ENCODE results near the gene PLEKHM1. TPM values are rescaled to one million over a fixed set of nuclear protein-coding genes. Genes with fewer than 3 reads are reported as not detected.

PLEKHM1 gene
- total RNA-seq, 1 donor from 2014 or later = 15.9 TPM

DNA sequence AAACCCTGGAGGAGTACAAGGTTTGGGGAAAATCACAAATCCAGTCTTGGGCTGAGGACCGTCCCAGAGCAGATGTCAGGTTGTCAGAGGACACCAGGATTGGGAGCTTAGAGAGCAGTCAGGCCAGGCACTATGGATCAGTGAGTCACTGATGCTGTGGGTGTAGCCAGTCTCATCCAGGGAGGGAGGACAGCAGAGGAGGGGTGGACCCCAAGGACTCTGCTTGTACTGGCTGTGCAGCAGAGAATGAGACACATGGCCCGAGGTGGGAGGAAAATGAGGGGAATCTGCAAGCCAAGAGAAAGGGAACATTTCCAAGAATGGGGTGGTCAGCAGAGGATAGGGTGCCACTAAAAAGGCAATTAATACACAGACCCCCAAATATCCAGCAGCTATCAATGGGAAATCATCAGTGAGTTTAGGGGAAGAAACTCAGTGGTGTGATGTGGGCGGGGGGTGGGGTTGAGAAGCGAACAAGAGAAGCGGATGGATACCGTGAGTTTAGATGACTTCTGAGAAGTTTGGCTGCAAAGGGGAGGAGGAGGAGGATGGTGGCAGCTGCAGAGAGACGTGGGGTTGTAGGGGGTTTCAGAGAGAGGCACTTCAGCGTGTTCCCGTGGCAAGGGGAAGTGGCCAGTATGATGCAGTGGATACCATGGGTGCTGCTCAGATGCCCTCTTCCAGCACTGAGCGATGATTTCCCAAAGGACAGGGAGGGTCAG lies 101.8 kb downstream of the PLEKHM1 start:
- TF ChIP-seq, protein P1, sequence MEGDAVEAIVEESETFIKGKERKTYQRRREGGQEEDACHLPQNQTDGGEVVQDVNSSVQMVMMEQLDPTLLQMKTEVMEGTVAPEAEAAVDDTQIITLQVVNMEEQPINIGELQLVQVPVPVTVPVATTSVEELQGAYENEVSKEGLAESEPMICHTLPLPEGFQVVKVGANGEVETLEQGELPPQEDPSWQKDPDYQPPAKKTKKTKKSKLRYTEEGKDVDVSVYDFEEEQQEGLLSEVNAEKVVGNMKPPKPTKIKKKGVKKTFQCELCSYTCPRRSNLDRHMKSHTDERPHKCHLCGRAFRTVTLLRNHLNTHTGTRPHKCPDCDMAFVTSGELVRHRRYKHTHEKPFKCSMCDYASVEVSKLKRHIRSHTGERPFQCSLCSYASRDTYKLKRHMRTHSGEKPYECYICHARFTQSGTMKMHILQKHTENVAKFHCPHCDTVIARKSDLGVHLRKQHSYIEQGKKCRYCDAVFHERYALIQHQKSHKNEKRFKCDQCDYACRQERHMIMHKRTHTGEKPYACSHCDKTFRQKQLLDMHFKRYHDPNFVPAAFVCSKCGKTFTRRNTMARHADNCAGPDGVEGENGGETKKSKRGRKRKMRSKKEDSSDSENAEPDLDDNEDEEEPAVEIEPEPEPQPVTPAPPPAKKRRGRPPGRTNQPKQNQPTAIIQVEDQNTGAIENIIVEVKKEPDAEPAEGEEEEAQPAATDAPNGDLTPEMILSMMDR (conservative IDR thresholded peaks at IDR 0.05; ENCODE audit: low read depth, low read length) = no peak
- DNase-seq (ENCODE audit: low read depth) = no peak
- H3K4me3 ChIP-seq (ENCODE audit: low read depth, low read length) = no peak overlapping the region

GRCh38 chr17:45387739-45388138 lies 102.8 kb downstream of the PLEKHM1 start:
- H3K4me3 ChIP-seq (ENCODE audit: low read depth, low read length) = no peak overlapping the region
- TF ChIP-seq, protein P1 (conservative IDR thresholded peaks at IDR 0.05; ENCODE audit: low read depth, low read length) = no peak
- no peak for DNase-seq (ENCODE audit: low read depth)

DNA sequence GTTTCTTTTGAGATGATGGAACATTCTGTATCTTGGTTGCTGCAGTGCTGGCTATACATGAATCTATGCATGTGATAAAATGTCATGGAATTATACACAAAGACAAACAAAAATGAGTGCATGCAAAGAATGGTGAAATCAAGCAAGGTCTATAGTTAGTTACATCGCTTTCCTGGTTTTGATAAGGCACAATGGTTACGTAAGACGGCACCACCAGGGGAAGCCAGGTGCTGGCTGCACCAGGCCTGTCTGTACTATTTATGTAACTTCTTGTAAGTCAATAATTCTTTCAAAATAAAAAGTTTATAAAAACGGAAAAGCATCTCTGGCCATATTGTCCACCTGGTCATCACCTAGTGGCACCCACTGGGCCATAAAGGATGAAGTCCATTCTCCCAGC lies 104.3 kb downstream of the PLEKHM1 start:
- no peak for DNase-seq (ENCODE audit: low read depth)
- TF ChIP-seq, protein P1 (conservative IDR thresholded peaks at IDR 0.05; ENCODE audit: low read depth, low read length) = no peak
- H3K4me3 ChIP-seq (ENCODE audit: low read depth, low read length) = no peak overlapping the region

Other genes starting within 250 kb of the PLEKHM1 start
- not detected in 2 replicates for gene SPATA32, start 228.6 kb downstream of the PLEKHM1 start, total RNA-seq
- 6.6 and 9.5 TPM in 2 replicates for gene MAP3K14, start 173.7 kb downstream of the PLEKHM1 start, total RNA-seq
- 29.4 and 39.8 TPM in 2 replicates for gene ARHGAP27, start 57.9 kb downstream of the PLEKHM1 start, total RNA-seq

Measured in epithelial cell of proximal tubule (primary cell).